ENCODE data around the gene PRSS27. TPM values are rescaled to one million over a fixed set of nuclear protein-coding genes. Genes with fewer than 3 reads are reported as not detected.

Gene PRSS27
- total RNA-seq, 6 donors from 2014 or later, result 0.91 to 8.1 (median 1.8) TPM

DNA sequence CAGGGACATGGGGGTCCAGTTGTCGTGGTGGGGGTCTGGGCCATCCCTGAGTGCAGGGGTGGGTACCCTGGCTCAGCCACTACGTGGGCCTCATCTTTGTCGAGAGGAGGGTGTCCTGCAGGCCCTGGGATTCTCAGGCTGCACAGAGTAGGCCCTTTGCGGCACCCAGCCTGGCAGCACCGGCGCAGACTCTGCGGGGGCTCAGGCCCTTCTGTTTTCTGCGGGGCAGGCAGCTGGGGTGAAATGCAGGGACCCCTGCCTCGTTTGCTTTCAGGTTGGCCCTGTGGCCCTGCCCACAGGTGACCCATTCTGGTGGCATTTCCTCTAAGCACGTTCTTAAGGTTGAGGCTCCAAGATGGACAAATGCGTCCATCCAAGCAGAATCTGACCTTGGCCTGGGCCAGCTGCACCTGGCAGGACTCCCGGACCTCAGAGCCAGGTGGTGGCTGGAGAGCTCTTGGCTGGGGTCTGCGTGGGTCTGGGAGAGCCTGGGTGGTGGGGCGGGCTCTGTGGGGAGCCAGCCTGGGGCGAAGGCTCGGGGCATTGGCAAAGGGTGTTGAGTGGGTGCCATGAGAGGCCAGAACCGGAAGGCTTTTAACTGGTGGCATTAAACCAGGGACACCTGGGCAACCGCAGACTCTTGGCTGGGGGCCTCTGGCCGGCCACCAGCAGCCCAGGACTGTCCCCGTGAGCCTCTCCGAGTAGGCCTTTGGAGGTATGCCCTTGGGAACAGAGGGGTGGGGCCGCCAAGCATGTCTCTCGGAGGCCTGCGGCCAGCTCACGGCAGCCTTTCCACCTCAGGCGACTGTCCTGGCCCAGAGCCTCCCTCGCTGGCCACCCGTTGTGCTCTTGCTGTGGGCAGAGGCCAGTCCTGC lies 16.9 kb downstream of the PRSS27 start:
- Histone ChIP-seq H3K27me3 (no peaks in the 10 kb centered on the region), H3K9me3 (no peaks in the 10 kb centered on the region), H3K36me3 (peaks cover 35 to 98% (median 89%) of the 10 kb centered on the region in 4 donors), H3K27ac (no peak overlapping the region), H3K4me1 (no peaks in the 10 kb centered on the region), H3K4me3 (no peak overlapping the region)
- DNase-seq (peak in 1 of 2 donors; percentile 74), ATAC-seq (ENCODE audit: low FRiP score in 2 of 2) (no peak)
- TF ChIP-seq EP300 (IDR thresholded peaks at IDR 0.05) (no peak), POLR2AphosphoS5 (IDR thresholded peaks at IDR 0.05) (no peak), POLR2A (IDR thresholded peaks at IDR 0.05) (no peak)
- TF ChIP-seq, protein P1, sequence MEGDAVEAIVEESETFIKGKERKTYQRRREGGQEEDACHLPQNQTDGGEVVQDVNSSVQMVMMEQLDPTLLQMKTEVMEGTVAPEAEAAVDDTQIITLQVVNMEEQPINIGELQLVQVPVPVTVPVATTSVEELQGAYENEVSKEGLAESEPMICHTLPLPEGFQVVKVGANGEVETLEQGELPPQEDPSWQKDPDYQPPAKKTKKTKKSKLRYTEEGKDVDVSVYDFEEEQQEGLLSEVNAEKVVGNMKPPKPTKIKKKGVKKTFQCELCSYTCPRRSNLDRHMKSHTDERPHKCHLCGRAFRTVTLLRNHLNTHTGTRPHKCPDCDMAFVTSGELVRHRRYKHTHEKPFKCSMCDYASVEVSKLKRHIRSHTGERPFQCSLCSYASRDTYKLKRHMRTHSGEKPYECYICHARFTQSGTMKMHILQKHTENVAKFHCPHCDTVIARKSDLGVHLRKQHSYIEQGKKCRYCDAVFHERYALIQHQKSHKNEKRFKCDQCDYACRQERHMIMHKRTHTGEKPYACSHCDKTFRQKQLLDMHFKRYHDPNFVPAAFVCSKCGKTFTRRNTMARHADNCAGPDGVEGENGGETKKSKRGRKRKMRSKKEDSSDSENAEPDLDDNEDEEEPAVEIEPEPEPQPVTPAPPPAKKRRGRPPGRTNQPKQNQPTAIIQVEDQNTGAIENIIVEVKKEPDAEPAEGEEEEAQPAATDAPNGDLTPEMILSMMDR (IDR thresholded peaks at IDR 0.05), result no peak
- WGBS, 2 donors, result 93 to 97% methylated on average over 7 to 23 of the region's 28 CpGs

DNA sequence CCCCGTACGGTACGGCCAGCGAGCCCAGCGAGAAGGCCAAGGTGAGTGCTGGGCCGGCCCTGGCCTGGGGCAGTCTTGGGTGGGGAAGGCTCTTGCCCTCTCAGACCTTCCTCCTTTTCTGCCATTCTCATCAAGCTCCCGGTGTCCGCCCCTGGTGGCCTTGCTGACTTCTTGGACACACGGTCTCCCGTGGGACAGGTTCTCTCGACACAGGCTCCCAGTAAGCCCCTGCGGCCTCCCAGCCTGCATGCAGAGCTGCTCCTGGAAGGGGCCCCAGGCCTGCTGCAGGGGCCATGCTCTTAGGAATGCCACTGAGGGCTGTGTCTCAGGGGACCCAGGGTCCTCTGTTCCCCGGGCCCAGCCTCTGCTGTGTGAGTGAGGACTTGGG lies 17.6 kb downstream of the PRSS27 start:
- DNase-seq (no peak), ATAC-seq (ENCODE audit: low FRiP score in 2 of 2) (no peak)
- Histone ChIP-seq H3K4me3 (no peak overlapping the region), H3K27ac (no peak overlapping the region), H3K27me3 (no peaks in the 10 kb centered on the region), H3K4me1 (no peaks in the 10 kb centered on the region), H3K9me3 (no peaks in the 10 kb centered on the region), H3K36me3 (peaks cover 28 to 98% (median 89%) of the 10 kb centered on the region in 4 donors)
- WGBS, 2 donors, result 96 to 100% methylated on average over 1 to 13 of the region's 13 CpGs
- no peak for TF ChIP-seq EP300 (IDR thresholded peaks at IDR 0.05)
- no peak for TF ChIP-seq POLR2AphosphoS5 (IDR thresholded peaks at IDR 0.05)
- TF ChIP-seq, protein P1 (IDR thresholded peaks at IDR 0.05), result no peak
- no peak for TF ChIP-seq POLR2A (IDR thresholded peaks at IDR 0.05)

DNA sequence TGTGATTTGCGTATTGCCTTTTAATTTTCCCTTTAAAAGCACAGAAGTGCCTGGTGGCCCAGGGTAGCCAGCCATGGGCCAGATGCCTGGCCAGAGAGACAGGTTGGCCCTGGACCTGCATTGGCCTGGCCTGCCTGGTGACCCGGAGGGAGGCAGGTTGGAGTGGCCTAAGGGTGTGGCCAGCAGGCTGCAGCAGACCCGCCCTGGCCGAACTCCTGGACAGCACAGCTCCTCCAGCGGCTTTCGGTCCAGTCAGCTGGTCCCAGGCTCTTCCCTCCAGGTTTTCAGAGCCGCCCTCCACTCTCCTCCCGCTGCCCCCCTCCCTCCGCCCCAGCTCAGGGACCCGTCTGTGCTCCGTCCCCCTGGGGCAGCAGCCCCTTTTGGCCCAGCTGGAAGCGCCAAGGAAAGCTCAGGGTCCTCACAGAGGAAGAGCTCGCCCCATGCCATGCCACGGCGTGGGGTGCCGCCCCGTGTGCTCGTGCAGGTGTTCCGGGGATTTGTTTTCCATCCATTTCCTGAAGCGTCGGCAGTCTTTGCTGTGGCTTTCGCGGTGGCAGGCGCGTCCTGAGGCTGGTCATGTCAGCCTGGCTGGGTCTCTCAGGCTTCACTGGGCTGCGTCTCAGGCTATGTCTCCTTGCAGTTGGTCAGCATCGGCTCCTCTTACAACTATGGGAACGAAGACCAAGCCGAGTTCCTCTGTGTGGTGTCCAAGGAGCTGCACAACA lies 18.1 kb downstream of the PRSS27 start:
- H3K4me1 ChIP-seq, result no peaks in the 10 kb centered on the region
- no peak overlapping the region for H3K4me3 ChIP-seq
- peaks cover 26 to 98% (median 89%) of the 10 kb centered on the region in 4 donors for H3K36me3 ChIP-seq
- 90 to 91% methylated on average over 25 to 28 of the region's 29 CpGs for WGBS, 2 donors
- H3K27ac ChIP-seq, result no peak overlapping the region
- ATAC-seq (ENCODE audit: low FRiP score in 2 of 2) (no peak), DNase-seq (peak in 1 of 2 donors; percentile 61)
- H3K27me3 ChIP-seq, result no peaks in the 10 kb centered on the region
- TF ChIP-seq POLR2AphosphoS5 (IDR thresholded peaks at IDR 0.05), result no peak
- TF ChIP-seq, protein P1 (IDR thresholded peaks at IDR 0.05), result no peak
- no peak for TF ChIP-seq POLR2A (IDR thresholded peaks at IDR 0.05)
- TF ChIP-seq EP300 (IDR thresholded peaks at IDR 0.05), result no peak
- no peaks in the 10 kb centered on the region for H3K9me3 ChIP-seq

DNA sequence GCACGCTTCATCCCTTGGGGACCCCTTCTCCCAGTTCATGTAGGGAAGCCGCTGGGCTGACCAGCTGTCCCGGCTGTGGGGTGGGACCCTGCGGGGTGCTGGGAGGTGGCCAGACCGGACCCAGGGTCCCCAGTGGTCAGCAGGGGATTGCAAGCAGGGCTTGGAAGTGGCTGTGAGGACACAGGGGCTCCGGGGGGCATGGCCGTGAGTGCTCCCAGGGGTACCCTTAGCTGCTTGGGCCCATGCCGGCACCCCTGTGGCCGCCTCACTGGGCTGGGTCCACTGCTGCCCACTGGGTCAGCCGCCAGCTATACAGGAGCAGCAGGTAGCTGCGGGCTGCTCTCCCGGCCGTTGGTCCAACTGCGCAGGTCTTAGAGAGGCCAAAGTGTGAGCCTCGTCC lies 18.8 kb downstream of the PRSS27 start:
- no peak overlapping the region for H3K27ac ChIP-seq
- H3K9me3 ChIP-seq, result no peaks in the 10 kb centered on the region
- DNase-seq (peak in 1 of 2 donors; percentile 66), ATAC-seq (ENCODE audit: low FRiP score in 2 of 2) (no peak)
- no peak overlapping the region for H3K4me3 ChIP-seq
- no peaks in the 10 kb centered on the region for H3K4me1 ChIP-seq
- WGBS, 2 donors, result 93 to 95% methylated on average over 7 to 14 of the region's 15 CpGs
- H3K27me3 ChIP-seq, result no peaks in the 10 kb centered on the region
- TF ChIP-seq POLR2AphosphoS5 (IDR thresholded peaks at IDR 0.05) (no peak), POLR2A (IDR thresholded peaks at IDR 0.05) (no peak), EP300 (IDR thresholded peaks at IDR 0.05) (no peak)
- TF ChIP-seq, protein P1 (IDR thresholded peaks at IDR 0.05), result no peak
- H3K36me3 ChIP-seq, result peaks cover 26 to 97% (median 89%) of the 10 kb centered on the region in 4 donors

Data from upper lobe of left lung (tissue), 6 donors.